Measurements from ENCODE around the gene FKBP10.
"Not testable (repeated sequence)": the region's sequence is repeated elsewhere in the genome, so short reads cannot be mapped to it uniquely, and the experiment has no call there.

The FKBP10 gene

DNA sequence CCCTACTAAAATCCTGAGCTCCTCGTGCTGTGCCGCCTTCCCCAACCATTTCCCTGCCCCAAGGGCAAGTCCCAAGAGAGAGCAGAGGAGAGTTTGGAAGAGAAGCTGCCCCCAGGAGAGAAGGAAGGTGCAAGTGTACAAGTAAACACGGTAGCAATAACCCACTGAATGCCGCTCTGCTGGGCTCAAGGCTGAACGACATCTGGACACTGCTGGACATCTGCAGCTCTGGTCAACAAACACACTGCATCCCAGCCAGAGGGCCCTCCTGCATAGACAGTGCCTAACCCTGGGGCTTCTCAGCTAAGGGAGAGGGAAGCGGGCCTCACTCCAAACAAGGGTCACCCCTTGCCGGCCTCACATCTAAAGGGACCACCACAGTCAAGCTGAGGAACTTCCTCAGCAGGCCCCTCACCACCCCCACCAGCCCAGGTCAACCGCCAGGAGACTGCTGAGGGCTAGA, 39.0 kb upstream of the FKBP10 start:
- Mint-ChIP-seq H3K4me1 (ENCODE audit: low read depth in 2 of 2) (no peaks in the 10 kb centered on the region), H3K27me3 (peaks cover 8 to 70% of the 10 kb centered on the region in 2 donors), H3K36me3 (ENCODE audit: insufficient read depth) (no peaks in the 10 kb centered on the region), H3K4me3 (no peak overlapping the region), H3K9me3 (no peaks in the 10 kb centered on the region), H3K27ac (no peak overlapping the region)
- DNase-seq = no peak
- ATAC-seq (replicated peaks) = no peak

- Mint-ChIP-seq H3K9me3 (no peaks in the 10 kb centered on the region), H3K27me3 (peaks cover 13 to 70% of the 10 kb centered on the region in 2 donors), H3K4me3 (no peak overlapping the region), H3K27ac (no peak overlapping the region), H3K36me3 (ENCODE audit: insufficient read depth) (no peaks in the 10 kb centered on the region), H3K4me1 (ENCODE audit: low read depth in 2 of 2) (no peaks in the 10 kb centered on the region)
- DNase-seq = no peak
- no peak for ATAC-seq (replicated peaks)
Observed at GRCh38 chr17:41775394-41776226, 37.2 kb upstream of the FKBP10 start.

GRCh38 chr17:41776262-41776900, 36.4 kb upstream of the FKBP10 start:
- peaks cover 14 to 71% of the 10 kb centered on the region in 2 donors for H3K27me3 Mint-ChIP-seq
- ATAC-seq (replicated peaks); H3K4me1 Mint-ChIP-seq (ENCODE audit: low read depth in 2 of 2); H3K9me3 Mint-ChIP-seq; H3K4me3 Mint-ChIP-seq; H3K27ac Mint-ChIP-seq; DNase-seq; H3K36me3 Mint-ChIP-seq (ENCODE audit: insufficient read depth): not testable (repeated sequence)

DNA sequence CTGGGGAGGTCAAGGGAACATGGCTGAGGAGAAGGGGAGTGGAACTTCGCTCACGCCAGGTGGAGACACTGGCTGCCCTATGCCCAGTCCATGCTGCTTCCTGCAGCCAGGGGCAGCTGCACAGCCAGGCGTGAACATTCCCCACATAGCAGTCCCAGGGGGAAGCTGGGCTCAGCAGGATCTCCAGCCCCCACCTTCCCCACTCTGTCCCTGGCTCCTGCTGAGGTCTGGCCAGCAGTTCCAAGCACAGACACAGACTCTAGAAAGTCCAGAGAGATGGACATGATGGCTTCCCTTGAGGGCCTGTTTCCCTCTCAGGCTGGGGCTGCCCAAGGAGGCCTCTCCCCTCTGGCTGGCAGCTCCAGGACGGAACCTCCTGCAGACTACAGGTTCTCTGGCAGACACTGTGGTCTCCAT, 35.6 kb upstream of the FKBP10 start:
- Mint-ChIP-seq H3K4me1 (ENCODE audit: low read depth in 2 of 2) (no peaks in the 10 kb centered on the region), H3K9me3 (no peaks in the 10 kb centered on the region), H3K27me3 (peaks cover 22 to 73% of the 10 kb centered on the region in 2 donors), H3K4me3 (no peak overlapping the region), H3K27ac (no peak overlapping the region), H3K36me3 (ENCODE audit: insufficient read depth) (no peaks in the 10 kb centered on the region)
- DNase-seq (no peak), ATAC-seq (replicated peaks) (no peak)

DNA sequence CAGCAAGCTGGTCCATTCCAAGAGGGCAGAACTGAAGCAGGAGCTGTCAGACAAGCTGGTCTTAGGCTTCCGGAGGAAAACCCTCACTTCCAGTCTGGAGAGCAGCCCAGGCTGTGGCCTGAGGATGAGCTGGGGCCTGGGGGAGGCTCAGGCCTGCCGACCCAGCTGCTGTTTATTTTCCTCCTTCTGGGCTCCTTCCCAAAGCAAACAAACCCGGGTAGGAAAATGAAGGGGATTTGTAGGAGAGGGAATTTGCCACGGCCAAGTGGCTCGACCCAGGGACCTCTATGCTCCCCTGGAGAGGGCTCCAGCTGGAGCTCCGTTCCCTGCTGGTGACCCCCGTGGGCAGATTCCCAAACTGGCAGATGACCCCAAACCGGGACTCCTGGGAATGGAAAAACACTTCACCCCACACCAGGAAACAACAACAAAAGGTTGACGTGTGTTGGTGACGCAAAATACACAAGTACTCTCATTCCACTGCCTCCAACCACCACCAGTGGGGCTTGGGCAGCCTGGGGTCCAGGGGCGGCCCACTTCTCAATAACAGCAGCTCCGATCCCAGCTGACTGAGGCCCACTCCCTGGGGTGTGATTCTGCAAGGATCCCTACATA, 35.1 kb upstream of the FKBP10 start:
- Mint-ChIP-seq H3K4me1 (ENCODE audit: low read depth in 2 of 2) (no peaks in the 10 kb centered on the region), H3K36me3 (ENCODE audit: insufficient read depth) (no peaks in the 10 kb centered on the region), H3K4me3 (no peak overlapping the region), H3K27me3 (peaks cover 27 to 74% of the 10 kb centered on the region in 2 donors), H3K27ac (no peak overlapping the region), H3K9me3 (no peaks in the 10 kb centered on the region)
- ATAC-seq (replicated peaks) (no peak), DNase-seq (no peak)

DNA sequence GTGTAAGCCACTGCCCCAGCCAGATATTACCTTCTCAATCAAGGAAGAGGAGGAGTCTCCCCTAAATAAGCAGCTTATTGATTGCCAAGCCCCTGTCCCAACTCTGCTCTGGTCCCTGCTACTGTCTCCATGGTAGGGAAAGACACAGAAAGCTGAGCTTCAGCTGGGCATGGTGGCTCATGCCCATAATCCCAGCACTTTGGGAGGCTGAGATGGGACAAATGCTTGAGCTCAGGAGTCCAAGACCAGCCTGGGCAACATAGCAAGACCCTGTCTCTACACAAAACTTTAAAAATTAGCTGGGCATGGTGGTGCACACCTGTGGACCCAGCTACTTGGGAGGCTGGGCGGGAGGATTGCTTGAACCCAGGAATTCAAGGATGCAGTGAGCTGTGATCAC, 32.9 kb upstream of the FKBP10 start:
- Mint-ChIP-seq H3K36me3 (ENCODE audit: insufficient read depth) (no peaks in the 10 kb centered on the region), H3K4me3 (no peak overlapping the region), H3K4me1 (ENCODE audit: low read depth in 2 of 2) (peaks cover 0 to 4% of the 10 kb centered on the region in 2 donors), H3K27ac (no peak overlapping the region), H3K27me3 (peaks cover 40 to 74% of the 10 kb centered on the region in 2 donors), H3K9me3 (no peaks in the 10 kb centered on the region)
- no peak for DNase-seq
- no peak for ATAC-seq (replicated peaks)

- H3K27me3 Mint-ChIP-seq = peaks cover 35 to 67% of the 10 kb centered on the region in 2 donors
- H3K4me1 Mint-ChIP-seq (ENCODE audit: low read depth in 2 of 2) = peaks cover 4% of the 10 kb centered on the region in 2 donors
- H3K36me3 Mint-ChIP-seq (ENCODE audit: insufficient read depth) = no peaks in the 10 kb centered on the region
- H3K4me3 Mint-ChIP-seq = no peak overlapping the region
- H3K27ac Mint-ChIP-seq = no peak overlapping the region
- ATAC-seq (replicated peaks) = no peak
- DNase-seq = no peak
- H3K9me3 Mint-ChIP-seq = no peaks in the 10 kb centered on the region
Observed at GRCh38 chr17:41781404-41782110, 31.2 kb upstream of the FKBP10 start.

DNA sequence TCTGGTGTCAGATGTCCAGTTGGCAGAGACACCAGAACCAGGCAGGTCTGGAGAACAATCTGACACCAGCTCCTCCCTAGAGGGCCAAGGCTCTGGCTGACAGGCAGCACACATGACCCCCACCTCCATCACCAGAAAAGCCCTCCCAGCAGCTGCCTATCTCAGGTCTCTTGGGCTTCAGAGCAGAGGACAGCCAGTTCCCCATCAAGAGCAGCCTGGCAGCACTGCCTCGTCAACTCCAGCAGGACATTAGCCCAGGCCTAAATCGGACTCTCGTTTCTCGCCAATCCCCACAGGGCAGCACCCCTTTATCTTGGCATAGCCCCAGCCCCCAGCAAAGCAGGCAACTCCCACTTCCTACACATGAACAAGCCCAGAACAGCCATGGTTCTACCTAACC, 30.7 kb upstream of the FKBP10 start:
- DNase-seq = no peak
- Mint-ChIP-seq H3K9me3 (no peaks in the 10 kb centered on the region), H3K36me3 (ENCODE audit: insufficient read depth) (no peaks in the 10 kb centered on the region), H3K4me3 (no peak overlapping the region), H3K27ac (no peak overlapping the region), H3K27me3 (peaks cover 35 to 68% of the 10 kb centered on the region in 2 donors), H3K4me1 (ENCODE audit: low read depth in 2 of 2) (peaks cover 8% of the 10 kb centered on the region in 2 donors)
- no peak for ATAC-seq (replicated peaks)

- ATAC-seq (replicated peaks) (no peak), DNase-seq (no peak)
- H3K4me1 Mint-ChIP-seq (ENCODE audit: low read depth in 2 of 2) = peaks cover 8 to 11% of the 10 kb centered on the region in 2 donors
- no peaks in the 10 kb centered on the region for H3K36me3 Mint-ChIP-seq (ENCODE audit: insufficient read depth)
- peak overlapping the region in 1 of 2 donors; percentile 53 for H3K4me3 Mint-ChIP-seq
- no peak overlapping the region for H3K27ac Mint-ChIP-seq
- peaks cover 41 to 61% of the 10 kb centered on the region in 2 donors for H3K27me3 Mint-ChIP-seq
- no peaks in the 10 kb centered on the region for H3K9me3 Mint-ChIP-seq
Observed at GRCh38 chr17:41784207-41784744, 28.5 kb upstream of the FKBP10 start.

GRCh38 chr17:41785091-41785858, 27.5 kb upstream of the FKBP10 start:
- no peak for ATAC-seq (replicated peaks)
- no peak overlapping the region for H3K27ac Mint-ChIP-seq

DNA sequence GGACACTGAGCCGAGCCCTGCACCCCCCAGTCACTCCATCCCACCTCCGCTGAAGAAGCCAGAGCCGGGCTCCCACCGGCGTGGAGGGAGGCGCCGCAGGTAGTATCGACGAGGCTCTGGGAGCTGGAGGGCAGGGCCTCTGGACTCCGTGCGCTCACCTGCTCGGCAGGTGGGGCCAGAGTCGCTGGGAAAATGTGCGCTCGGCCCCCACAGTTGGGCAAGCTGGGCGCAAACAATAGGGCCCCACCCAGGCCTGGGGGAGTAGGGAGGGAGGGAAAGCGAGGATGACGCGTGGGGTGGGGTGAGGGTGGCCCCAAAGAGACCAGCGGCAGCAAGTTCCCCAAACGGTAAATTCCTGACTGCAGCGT, 27.0 kb upstream of the FKBP10 start:
- Mint-ChIP-seq H3K4me3 (peak overlapping the region; percentile 53 to 67), H3K27ac (no peak overlapping the region), H3K27me3 (peaks cover 34 to 69% of the 10 kb centered on the region in 2 donors), H3K9me3 (no peaks in the 10 kb centered on the region), H3K4me1 (ENCODE audit: low read depth in 2 of 2) (peaks cover 8 to 12% of the 10 kb centered on the region in 2 donors), H3K36me3 (ENCODE audit: insufficient read depth) (no peaks in the 10 kb centered on the region)
- no peak for DNase-seq
- no peak for ATAC-seq (replicated peaks)

More at GRCh38 chr17:41785091-41785858, 27.5 kb upstream of the FKBP10 start:
- Mint-ChIP-seq H3K9me3 (no peaks in the 10 kb centered on the region), H3K27me3 (peaks cover 39 to 63% of the 10 kb centered on the region in 2 donors), H3K36me3 (ENCODE audit: insufficient read depth) (no peaks in the 10 kb centered on the region), H3K4me3 (peak overlapping the region; percentile 53 to 67), H3K4me1 (ENCODE audit: low read depth in 2 of 2) (peaks cover 8 to 11% of the 10 kb centered on the region in 2 donors)
- no peak for DNase-seq

- peak within 1 kb of the TSS; percentile 67 to 70 for H3K4me3 Mint-ChIP-seq
- H3K27ac Mint-ChIP-seq = no peak within 1 kb of the TSS
- peaks cover 34 to 66% of the 10 kb centered on the region in 2 donors for H3K27me3 Mint-ChIP-seq
- peak; percentile 92 for ATAC-seq (replicated peaks)
- H3K4me1 Mint-ChIP-seq (ENCODE audit: low read depth in 2 of 2) = peaks cover 8 to 12% of the 10 kb centered on the region in 2 donors
- H3K36me3 Mint-ChIP-seq (ENCODE audit: insufficient read depth) = no peaks in the 10 kb centered on the region
- DNase-seq = peak; percentile 81 to 82 (median 81)
- no peaks in the 10 kb centered on the region for H3K9me3 Mint-ChIP-seq
Observed at GRCh38 chr17:41786227-41787020, 26.4 kb upstream of the FKBP10 start, which contains the start of gene JUP. JUP (minus strand) TSS chr17:41786711; CDS start chr17:41771854, 14,857 bp downstream.
